Mononuclear cell (primary cell): ENCODE measurements around the gene PAAF1. TPM values are rescaled to one million over a fixed set of nuclear protein-coding genes. Genes with fewer than 3 reads are reported as not detected.
"Not testable (repeated sequence)": the region's sequence is repeated elsewhere in the genome, so short reads cannot be mapped to it uniquely, and the experiment has no call there.

Experiments used
- H3K27me3 ChIP-seq: 2 replicates; pipeline ENCODE4 v1.6.0; 2011; ENCODE audit warnings: low read length, control low read depth; ENCODE audit not compliant: insufficient read depth
- H3K4me1 ChIP-seq: 2 replicates; pipeline ENCODE4 v1.5.1; 2011; ENCODE audit warnings: mild to moderate bottlenecking, low read length, control low read depth; ENCODE audit not compliant: insufficient read depth
- H3K4me3 ChIP-seq: 2 replicates; pipeline ENCODE4 v1.5.1; 2011; ENCODE audit warnings: mild to moderate bottlenecking, low read length, moderate library complexity
- H3K9me3 ChIP-seq: 2 replicates; pipeline ENCODE4 v1.5.1; 2011; ENCODE audit warnings: low read depth, mild to moderate bottlenecking, control low read depth, low read length
- total RNA-seq: library from RNA; depleted of rRNA; stranded (reverse); fragments of >200 nt; gene quantifications from one replicate; pipeline ENCODE4 v1.2.3, GENCODE V29; 2012

The PAAF1 gene
- total RNA-seq, 1 donor, result 4.0 TPM

DNA sequence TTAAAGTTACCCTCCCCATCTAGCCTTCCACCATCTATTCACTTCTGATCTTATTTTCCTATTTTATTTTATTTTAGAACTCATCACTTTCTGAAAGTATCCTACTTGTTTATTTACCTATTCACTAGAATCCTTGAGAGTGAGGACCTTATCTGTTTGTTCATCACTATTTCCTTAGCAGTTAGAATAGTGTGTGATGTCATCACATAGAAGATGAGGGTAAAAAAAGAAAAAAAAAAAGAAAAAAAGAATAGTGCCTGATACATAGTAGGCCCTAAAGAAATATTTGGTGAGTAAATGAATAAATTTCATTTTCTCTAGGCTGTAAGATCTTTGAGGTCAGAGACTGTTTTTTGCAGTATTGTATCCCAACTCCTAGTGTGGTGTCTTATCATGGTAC is 36.7 kb downstream of the PAAF1 start:
- no peak overlapping the region for H3K4me3 ChIP-seq
- no peaks in the 10 kb centered on the region for H3K27me3 ChIP-seq
- H3K9me3 ChIP-seq, result no peaks in the 10 kb centered on the region
- peaks cover 9% of the 10 kb centered on the region for H3K4me1 ChIP-seq

DNA sequence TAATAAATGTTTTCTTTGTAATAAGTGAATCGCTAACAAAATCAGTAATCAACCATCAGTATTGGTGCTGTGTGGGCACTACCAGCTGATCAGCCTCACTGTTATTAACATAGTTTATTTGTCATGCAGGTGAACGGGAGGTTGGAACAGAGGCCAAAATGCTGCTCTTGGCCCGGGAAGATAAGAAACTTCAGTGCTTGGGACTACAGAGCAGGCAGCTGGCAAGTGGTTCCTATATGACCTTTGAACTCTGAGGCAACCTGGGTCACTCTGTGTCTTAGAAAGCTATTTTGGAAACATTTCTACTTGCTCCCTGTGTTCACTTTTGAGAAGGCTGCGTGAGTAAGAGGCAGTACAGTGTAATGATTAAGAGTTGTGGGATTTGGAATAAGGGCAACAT is 37.5 kb downstream of the PAAF1 start:
- Histone ChIP-seq H3K9me3 (no peaks in the 10 kb centered on the region), H3K4me3 (no peak overlapping the region), H3K27me3 (no peaks in the 10 kb centered on the region), H3K4me1 (peaks cover 9% of the 10 kb centered on the region)

DNA sequence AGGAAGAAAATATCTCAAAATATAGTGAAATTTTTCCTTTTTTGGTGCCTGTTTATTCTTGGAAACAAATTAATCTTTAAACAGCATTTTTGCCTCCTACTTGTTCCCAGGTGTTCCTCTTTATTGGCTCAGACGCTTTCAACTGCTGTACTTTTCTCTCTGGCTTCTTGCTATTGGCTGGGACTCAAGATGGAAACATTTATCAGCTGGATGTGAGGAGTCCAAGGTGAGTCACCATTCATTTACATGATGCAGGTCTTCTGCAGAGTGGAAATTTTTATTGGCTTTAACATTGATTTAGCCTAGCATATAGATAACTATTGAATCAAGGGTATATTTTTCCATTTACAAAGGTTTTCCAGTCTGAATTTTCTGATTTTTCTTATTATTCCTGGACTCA is 39.6 kb downstream of the PAAF1 start:
- H3K4me3 ChIP-seq, result no peak overlapping the region

DNA sequence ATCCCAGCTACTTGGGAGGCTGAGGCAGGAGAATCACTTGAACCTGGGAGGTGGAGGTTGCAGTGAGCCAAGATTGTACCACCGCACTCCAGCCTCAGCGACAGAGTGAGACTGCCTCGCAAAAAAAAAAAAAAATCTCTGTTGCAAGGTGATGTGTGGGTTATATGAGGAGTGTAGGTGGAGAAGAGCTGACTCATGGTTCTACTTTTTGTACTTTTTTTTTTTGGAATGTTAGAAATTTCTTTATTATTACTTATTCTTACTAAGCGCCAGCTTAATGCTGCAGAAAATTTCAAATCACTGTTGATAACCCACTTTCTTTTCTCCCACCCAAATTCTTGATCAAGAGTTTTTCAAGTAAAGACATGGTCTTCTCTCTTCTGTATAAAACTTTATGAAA is 44.4 kb downstream of the PAAF1 start:
- H3K27me3 ChIP-seq, result no peaks in the 10 kb centered on the region
- no peak overlapping the region for H3K4me3 ChIP-seq
- no peaks in the 10 kb centered on the region for H3K9me3 ChIP-seq
- peaks cover 9% of the 10 kb centered on the region for H3K4me1 ChIP-seq

More for the DNA sequence above, 39.6 kb downstream of the PAAF1 start:
- Histone ChIP-seq H3K4me1 (peaks cover 9% of the 10 kb centered on the region), H3K9me3 (no peaks in the 10 kb centered on the region), H3K27me3 (no peaks in the 10 kb centered on the region)

DNA sequence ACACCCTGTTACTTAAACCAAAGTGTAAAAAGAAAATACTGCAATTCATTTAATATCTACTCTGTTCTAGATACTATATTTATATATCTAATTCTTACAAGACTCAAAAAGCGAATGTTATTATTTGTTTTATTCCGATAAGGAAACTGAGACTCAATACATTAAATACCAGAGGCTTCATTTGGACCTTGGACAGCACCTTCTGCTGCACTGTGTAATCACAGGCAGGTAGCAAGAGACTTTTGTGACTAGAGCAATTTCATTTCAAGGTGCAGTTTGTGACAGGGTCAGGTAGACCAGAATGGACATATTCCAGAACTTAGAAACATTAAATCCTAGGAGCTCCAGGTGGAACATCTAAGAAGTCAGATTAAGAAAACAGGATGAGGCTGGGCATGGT is 52.6 kb downstream of the PAAF1 start:
- no peaks in the 10 kb centered on the region for H3K27me3 ChIP-seq
- H3K9me3 ChIP-seq, result no peaks in the 10 kb centered on the region
- H3K4me1 ChIP-seq, result no peaks in the 10 kb centered on the region
- no peak overlapping the region for H3K4me3 ChIP-seq

DNA sequence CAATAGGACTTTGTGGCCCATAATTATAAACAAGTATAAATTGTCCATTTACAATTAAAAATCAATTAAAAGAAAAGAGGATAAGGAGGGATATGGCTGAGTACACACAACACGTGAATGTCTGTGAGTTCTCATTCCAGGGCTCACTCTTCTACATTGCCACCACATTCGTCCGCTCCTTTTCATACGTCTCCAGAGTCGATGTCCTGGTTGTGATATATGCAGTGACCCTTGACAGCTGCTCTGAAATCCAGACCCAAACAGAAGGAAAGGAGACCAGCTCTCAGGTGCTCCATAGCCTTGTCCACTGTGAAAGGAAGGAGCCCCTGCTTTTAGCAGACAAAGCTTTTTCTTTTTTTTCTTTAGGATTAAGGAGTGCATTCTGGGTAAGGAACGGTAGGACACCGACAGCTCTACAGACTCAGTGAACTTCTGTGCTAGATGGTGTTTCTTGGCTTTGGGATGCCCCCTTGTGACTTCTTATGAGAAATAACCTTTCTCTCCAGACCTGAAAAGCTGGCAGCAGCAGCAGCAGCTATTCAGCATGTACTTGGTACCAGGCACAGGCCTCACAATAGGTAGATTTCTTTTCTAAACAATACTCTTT is 54.3 kb downstream of the PAAF1 start:
- Histone ChIP-seq H3K4me3 (no peak overlapping the region), H3K27me3 (no peaks in the 10 kb centered on the region), H3K9me3 (no peaks in the 10 kb centered on the region), H3K4me1 (no peaks in the 10 kb centered on the region)

DNA sequence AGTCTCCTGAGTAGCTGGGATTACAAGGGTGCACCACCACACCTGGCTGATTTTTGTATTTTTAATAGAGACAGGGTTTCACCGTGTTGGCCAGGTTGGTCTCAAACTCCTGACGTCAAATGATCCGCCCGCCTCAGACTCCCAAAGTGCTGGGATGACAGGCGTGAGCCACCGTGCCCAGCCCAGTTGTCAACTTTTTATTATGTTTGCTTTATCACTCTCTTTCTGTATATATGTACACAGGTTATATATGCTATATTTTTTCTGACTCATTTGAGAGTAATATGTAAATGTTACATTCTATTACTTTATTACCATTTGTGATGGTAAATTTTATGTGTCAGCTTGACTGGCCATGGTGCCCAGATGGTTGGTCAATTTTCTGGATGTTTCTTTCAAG is 55.2 kb downstream of the PAAF1 start:
- Histone ChIP-seq H3K9me3 (no peaks in the 10 kb centered on the region), H3K4me3 (no peak overlapping the region), H3K27me3 (no peaks in the 10 kb centered on the region), H3K4me1 (no peaks in the 10 kb centered on the region)

DNA sequence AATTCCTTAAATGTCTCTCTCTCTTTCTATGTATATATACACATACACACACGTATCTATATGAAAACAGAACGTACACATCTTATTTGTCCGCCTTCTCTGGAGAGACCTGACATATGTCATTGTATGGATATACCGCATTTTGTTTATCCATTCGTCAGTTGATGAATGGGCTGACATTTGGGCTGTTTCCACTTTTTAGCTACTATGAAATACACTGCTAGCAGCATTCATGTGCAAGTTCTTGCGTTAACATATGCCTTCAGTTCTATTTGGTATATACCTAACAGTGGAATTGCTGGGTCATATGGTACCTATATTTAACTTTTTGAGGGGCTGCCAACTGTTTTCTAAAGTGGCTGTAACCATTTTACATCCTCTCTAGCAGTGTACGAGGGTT is 56.0 kb downstream of the PAAF1 start:
- Histone ChIP-seq H3K27me3 (no peaks in the 10 kb centered on the region), H3K4me3 (no peak overlapping the region), H3K9me3 (no peaks in the 10 kb centered on the region), H3K4me1 (no peaks in the 10 kb centered on the region)

DNA sequence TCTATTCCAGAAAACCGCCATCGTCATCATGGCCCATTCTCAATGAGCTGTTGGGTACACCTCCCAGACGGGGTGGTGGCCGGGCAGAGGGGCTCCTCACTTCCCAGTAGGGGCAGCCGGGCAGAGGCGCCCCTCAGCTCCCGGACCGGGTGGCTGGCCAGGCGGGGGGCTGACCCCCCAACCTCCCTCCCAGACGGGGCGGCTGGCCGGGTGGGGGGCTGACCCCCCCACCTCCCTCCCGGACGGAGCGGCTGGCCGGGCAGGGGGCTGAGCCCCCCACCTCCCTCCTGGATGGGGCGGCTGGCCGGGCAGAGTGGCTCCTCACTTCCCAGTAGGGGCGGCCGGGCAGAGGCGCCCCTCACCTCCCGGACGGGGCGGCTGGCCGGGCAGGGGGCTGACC is 59.2 kb downstream of the PAAF1 start:
- not testable (repeated sequence) for H3K4me1 ChIP-seq, H3K27me3 ChIP-seq, H3K4me3 ChIP-seq, H3K9me3 ChIP-seq

DNA sequence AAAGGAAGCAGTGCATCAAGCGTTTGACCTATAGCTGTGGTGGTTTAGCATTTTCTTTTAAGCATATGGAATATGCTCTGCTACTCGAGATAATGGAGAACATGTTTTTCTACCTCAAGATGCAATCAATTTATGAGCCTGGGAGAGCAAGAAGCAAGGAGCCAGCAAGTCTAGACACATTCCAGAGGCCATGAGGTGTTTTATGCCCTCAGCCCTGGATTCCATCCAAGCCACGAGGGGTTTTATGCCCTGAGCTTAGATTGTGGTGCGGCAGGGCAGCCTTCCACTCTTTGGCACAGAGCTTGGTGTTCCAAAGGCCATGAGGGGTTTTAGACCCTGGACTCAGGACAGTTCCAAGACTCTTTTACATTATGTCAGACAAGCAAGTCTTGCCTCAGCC is 62.3 kb downstream of the PAAF1 start:
- Histone ChIP-seq H3K27me3 (no peaks in the 10 kb centered on the region), H3K4me1 (no peaks in the 10 kb centered on the region), H3K4me3 (no peak overlapping the region), H3K9me3 (no peaks in the 10 kb centered on the region)

DNA sequence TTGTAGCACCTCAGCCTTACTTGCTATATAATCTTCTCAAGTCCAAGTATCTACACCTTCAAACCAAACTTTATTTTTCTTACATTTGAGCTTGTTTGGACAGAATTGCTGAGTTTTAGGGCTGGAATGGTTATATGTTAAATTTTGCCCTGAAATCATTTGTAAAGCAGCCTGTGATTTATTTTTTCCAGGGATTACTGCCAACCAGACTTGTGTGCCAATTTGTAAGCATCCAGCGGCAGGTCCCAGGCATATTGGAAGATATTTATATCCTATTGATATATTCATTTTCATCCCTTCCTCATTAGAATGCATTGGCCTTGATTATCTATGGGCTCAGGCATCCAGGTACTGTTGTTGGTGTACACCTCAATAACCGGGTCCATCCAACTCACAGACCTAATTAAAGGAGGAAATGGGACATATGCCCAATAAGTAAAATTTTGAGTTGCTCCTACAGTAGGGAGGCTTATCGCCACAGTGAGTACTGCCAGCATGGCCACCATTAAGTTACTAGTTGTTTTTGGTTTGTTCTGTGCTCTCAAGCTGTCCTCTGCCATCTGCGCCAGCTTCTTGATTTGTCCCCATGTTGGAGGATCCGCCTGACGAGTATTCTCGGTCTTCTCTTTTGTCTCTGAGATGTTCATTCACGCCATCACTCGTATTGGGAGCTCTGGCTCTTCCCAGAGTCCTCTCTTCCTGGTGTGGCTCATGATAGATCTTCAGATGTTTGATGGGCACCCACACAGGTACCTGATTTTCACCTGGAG is 64.2 kb downstream of the PAAF1 start:
- no peaks in the 10 kb centered on the region for H3K4me1 ChIP-seq
- no peaks in the 10 kb centered on the region for H3K27me3 ChIP-seq
- H3K9me3 ChIP-seq, result no peaks in the 10 kb centered on the region
- no peak overlapping the region for H3K4me3 ChIP-seq

DNA sequence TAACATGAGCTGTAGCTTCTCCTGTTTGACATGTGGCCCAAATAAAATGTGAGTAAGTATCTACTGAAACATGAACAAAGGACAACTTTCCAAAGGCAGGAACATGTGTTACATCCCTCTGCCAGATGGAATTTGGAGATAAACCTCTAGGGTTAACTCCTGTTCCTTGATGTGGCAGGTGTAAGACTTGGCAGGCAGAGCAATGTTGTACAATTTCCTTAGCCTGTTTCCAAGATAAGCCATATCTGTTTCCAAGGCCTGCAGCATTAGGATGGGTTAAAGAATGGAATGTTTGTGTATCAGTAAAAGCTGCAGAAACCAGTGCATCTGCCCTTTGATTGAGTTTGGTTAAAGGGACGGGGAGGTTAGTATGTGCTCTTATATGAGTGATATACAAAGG is 65.2 kb downstream of the PAAF1 start:
- Histone ChIP-seq H3K4me1 (no peaks in the 10 kb centered on the region), H3K4me3 (no peak overlapping the region), H3K27me3 (no peaks in the 10 kb centered on the region), H3K9me3 (no peaks in the 10 kb centered on the region)

DNA sequence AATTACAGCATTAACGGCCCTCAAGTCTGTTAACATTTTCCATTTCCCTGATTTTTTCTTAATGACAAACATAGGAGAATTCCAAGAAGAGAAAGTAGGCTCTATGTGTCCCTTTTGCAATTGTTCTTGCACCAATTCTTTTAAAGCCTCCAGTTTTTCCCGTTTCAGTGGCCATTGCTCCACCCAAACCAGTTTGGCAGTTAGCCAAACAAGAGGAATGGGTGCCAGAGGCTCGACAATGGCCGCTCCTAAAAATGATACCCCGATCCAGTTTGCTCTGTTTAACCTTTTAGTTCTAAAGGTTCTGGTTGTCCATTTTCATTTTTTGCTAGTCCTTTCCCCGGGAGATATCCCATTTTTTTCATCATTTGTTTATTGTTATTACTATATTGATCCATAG is 67.3 kb downstream of the PAAF1 start:
- Histone ChIP-seq H3K9me3 (no peaks in the 10 kb centered on the region), H3K4me1 (no peaks in the 10 kb centered on the region), H3K27me3 (no peaks in the 10 kb centered on the region), H3K4me3 (no peak overlapping the region)

DNA sequence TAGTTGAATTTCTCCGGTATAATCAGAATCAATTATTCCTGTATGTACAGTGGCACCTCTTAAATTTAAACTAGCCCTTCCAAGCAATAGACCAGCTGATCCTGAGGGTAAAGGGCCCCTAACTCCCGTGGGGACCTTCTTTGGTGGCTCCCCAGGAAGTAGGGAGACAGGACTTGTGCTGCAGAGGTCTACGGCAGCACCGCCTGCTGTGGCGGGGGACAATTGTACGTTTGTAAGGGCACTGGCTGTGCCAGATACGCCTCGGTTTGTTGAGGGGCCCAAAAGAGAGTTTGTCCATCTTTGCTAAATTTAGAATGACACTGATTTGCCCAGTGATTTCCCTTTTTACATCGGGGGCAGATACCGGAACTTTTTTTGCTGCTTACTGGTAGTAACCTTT is 68.1 kb downstream of the PAAF1 start:
- no peaks in the 10 kb centered on the region for H3K27me3 ChIP-seq
- H3K4me1 ChIP-seq, result no peaks in the 10 kb centered on the region
- no peaks in the 10 kb centered on the region for H3K9me3 ChIP-seq
- H3K4me3 ChIP-seq, result no peak overlapping the region

DNA sequence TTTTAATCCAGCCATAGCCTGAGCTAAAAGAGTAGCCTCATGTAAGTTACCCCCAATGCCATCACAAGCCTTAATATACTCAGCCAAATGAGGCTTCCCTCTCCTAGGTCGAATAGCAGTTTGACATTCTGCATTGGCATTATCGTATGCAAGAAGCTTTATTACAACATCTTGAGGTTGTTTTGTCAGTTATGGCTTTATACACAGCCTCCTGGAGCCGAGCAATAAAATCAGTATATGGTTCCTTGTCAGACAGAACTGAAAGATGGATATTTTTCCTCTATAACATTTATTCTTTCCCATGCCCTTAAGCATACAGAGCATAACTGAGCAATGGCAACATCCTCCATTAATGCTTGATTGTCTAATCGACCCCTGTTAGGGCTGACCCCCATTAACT is 68.6 kb downstream of the PAAF1 start:
- Histone ChIP-seq H3K4me3 (no peak overlapping the region), H3K27me3 (no peaks in the 10 kb centered on the region), H3K4me1 (no peaks in the 10 kb centered on the region)

DNA sequence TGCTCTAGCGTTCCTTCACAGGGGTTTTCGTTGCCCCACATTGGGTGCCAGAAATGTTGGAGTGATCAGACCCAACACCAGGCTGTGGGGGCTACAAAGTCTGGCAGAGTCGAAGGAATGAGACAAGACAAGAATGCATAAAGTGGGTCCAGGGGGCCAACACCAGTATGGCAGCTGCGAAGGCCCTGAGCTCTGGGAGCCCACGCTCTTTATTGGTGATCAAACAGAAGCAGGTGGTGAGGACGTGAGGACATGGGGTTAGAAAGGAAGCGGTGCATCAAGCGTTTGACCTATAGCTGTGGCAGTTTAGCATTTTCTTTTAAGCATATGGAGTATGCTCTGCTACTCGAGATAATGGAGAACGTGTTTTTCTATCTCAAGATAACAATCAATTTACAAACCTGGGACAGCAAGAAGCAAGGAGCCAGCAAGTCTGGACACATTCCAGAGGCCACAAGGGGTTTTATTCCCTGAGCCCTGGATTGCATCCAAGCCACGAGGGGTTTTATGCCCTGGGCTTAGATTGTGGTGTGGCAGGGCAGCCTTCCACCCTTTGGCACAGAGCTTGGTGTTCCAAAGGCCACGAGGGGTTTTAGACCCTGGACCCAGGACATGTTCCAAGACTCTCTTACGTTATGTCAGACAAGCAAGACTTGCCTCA is 70.1 kb downstream of the PAAF1 start:
- Histone ChIP-seq H3K27me3 (no peaks in the 10 kb centered on the region), H3K9me3 (no peaks in the 10 kb centered on the region), H3K4me1 (no peaks in the 10 kb centered on the region), H3K4me3 (no peak overlapping the region)

More for the DNA sequence above, 68.6 kb downstream of the PAAF1 start:
- H3K9me3 ChIP-seq, result no peaks in the 10 kb centered on the region
